ENCODE data around the gene B4GALT6. TPM values are rescaled to one million over a fixed set of nuclear protein-coding genes. Genes with fewer than 3 reads are reported as not detected.
A peak's percentile ranks its signal among the peaks of the same experiment; 100 is the strongest.

B4GALT6 gene
- total and polyA plus RNA-seq, 10 of the 15 experiments (the other 5 are each of a cell fraction or from before 2014, with no cell fraction given) = 11.9 to 47.4 (median 18.0) TPM

DNA sequence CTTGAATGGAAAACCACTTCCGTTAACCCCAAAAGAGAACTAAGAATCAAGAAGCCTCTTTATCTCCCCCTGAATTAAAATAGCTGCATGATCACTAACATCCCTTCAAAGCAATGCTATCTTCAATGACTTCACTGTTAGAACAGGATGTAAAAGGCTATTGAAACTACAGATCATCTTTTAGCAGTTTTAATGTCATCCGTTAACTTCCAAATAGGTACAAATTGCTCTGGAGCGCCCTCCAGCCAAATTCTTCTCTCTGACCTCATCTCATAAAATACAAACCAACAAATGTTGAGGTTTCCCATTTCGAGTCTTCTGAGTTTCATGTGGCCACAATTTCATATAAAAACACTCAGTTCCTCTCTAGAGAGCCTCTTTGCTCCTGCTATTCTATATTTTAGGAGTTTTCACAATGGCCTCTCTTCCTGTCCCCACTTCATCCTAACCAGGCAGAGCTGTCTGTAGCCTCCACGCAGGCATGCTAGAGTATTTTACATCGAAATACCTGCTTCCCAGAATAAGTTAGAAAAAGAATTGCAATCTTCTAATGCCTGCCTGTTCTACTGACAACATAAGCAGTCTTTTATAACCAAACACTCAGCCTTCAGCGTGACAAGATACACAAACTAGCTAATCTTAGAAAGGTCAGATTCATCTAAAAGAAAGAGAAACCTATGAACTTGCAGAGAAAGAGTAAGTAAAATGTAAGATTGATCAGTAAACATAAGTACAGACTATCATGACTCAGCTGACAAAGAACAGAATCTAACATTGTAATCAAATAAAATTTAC lies 37.9 kb downstream of the B4GALT6 start:
- H3K9me3 ChIP-seq (replicated peaks; ENCODE audit: control insufficient read depth, insufficient read depth, low read length) = no peaks in the 10 kb centered on the region
- peaks cover 35% of the 10 kb centered on the region for H3K79me2 ChIP-seq (ENCODE audit: control insufficient read depth, insufficient read depth, low read length)
- BruUV-seq (replicated peaks) = TSS peak; percentile 83
- H2AFZ ChIP-seq (ENCODE audit: control insufficient read depth, low read depth, low read length) = peak overlapping the region; percentile 19; the same call in 1 of the 2 replicates
- H3K9ac ChIP-seq (ENCODE audit: control insufficient read depth, insufficient read depth, low read length) = peak overlapping the region; percentile 36; the same call in 1 of the 2 replicates
- no peaks in the 10 kb centered on the region for H3K27me3 ChIP-seq (replicated peaks in 1 of 2; ENCODE audit: control insufficient read depth in 2 of 2, insufficient read depth in 2 of 2, low read length in 1 of 2)
- peak; percentile 49 for FAIRE-seq
- RAD21 ChIA-PET (ENCODE audit: unreplicated experiment) = interaction anchor here (0.5 to 11.8 kb wide), 13 partner anchors 11 to 147 kb away, joined by 3 to 168 read pairs (median 4); partner anchors contain the start of gene B4GALT6
- peak overlapping the region; percentile 70 for H3K4me2 ChIP-seq (ENCODE audit: control insufficient read depth, insufficient read depth)
- DNase-seq (ENCODE audit: low read depth, low spot score) = no peak
- WGBS (ENCODE audit: insufficient coverage, insufficient replicate concordance, low lambda C conversion rate, missing lambda C conversion rate) = 63% methylated on average over 7 of the region's 7 CpGs
- SMC1A ChIA-PET (ENCODE audit: uncharacterized antibody, unreplicated experiment) = interaction anchor here (0.7 to 10.7 kb wide), 15 partner anchors 11 to 146 kb away, joined by 3 to 169 read pairs (median 6); partner anchors contain the start of gene B4GALT6
- peak overlapping the region; percentile 88 for H3K27ac ChIP-seq (ENCODE audit: control insufficient read depth, insufficient read depth)
- CTCF ChIA-PET = interaction anchor here (0.8 to 10.0 kb wide), 14 partner anchors 8 to 174 kb away, joined by 3 to 135 read pairs (median 4); partner anchors contain the start of genes B4GALT6 and DSG2
- POLR2A ChIA-PET = interaction anchor here (1.2 to 4.3 kb wide), 7 partner anchors 11 to 39 kb away, joined by 3 to 60 read pairs (median 5); no protein-coding TSS in a partner anchor
- no peaks in the 10 kb centered on the region for H4K20me1 ChIP-seq (ENCODE audit: control insufficient read depth, insufficient read depth)
- 0 out of 4 replicates have a peak, but pooled peaks cover 0 to 5% of the 10 kb centered on the region in 2 experiments for H3K36me3 ChIP-seq (ENCODE audit: control insufficient read depth in 2 of 2, insufficient read depth in 2 of 2, low read length in 1 of 2)
- intact Hi-C loops (cut with micrococcal nuclease; ENCODE audit: unreplicated experiment) (loop anchor here (2.0 to 5.0 kb wide), 2 partner anchors 38 to 146 kb away; partner anchors contain the start of gene B4GALT6), in situ Hi-C loops (cut with MboI) (no loop called here)
- peak; percentile 40 for ATAC-seq
- peaks cover 52% of the 10 kb centered on the region for H3K4me1 ChIP-seq (ENCODE audit: control insufficient read depth, insufficient read depth, low read length)
- H3K4me3 ChIP-seq = peak overlapping the region; percentile 4; the same call in 1 of the 2 replicates
- TF ChIP-seq NRF1 (conservative IDR thresholded peaks at IDR 0.05; ENCODE audit: low read depth, low read length) (no peak), NR2C2 (IDR thresholded peaks at IDR 0.05; ENCODE audit: borderline replicate concordance, control insufficient read depth, insufficient read length, low read depth) (no peak), NFIC (IDR thresholded peaks at IDR 0.05; ENCODE audit: low read depth, low read length) (peak; percentile 92), RFX5 (IDR thresholded peaks at IDR 0.05; ENCODE audit: low read depth, low read length) (no peak), CREM (IDR thresholded peaks at IDR 0.05; ENCODE audit: low read depth) (peak; percentile 40; the same call in 1 of the 2 replicates), RB1 (IDR thresholded peaks at IDR 0.05; ENCODE audit: borderline replicate concordance) (no peak), RELA (IDR thresholded peaks at IDR 0.05; ENCODE audit: borderline replicate concordance, partially characterized antibody) (no peak), LARP7 (IDR thresholded peaks at IDR 0.05) (no peak), POLR2A (IDR thresholded peaks at IDR 0.05; ENCODE audit: low read depth, low read length) (no peak), SMC3 (IDR thresholded peaks at IDR 0.05; ENCODE audit: borderline replicate concordance, low read length) (0 out of 2 replicates have a peak, but pooled peaks have one; percentile 12), SIN3A (IDR thresholded peaks at IDR 0.05; ENCODE audit: low read depth, low read length) (no peak), ATF7 (IDR thresholded peaks at IDR 0.05; ENCODE audit: low read depth) (peak; percentile 91), RAD51 (IDR thresholded peaks at IDR 0.05) (no peak), PAX5 (IDR thresholded peaks at IDR 0.05; ENCODE audit: borderline replicate concordance, low read depth, low read length) (no peak)
- TF ChIP-seq, protein P1, sequence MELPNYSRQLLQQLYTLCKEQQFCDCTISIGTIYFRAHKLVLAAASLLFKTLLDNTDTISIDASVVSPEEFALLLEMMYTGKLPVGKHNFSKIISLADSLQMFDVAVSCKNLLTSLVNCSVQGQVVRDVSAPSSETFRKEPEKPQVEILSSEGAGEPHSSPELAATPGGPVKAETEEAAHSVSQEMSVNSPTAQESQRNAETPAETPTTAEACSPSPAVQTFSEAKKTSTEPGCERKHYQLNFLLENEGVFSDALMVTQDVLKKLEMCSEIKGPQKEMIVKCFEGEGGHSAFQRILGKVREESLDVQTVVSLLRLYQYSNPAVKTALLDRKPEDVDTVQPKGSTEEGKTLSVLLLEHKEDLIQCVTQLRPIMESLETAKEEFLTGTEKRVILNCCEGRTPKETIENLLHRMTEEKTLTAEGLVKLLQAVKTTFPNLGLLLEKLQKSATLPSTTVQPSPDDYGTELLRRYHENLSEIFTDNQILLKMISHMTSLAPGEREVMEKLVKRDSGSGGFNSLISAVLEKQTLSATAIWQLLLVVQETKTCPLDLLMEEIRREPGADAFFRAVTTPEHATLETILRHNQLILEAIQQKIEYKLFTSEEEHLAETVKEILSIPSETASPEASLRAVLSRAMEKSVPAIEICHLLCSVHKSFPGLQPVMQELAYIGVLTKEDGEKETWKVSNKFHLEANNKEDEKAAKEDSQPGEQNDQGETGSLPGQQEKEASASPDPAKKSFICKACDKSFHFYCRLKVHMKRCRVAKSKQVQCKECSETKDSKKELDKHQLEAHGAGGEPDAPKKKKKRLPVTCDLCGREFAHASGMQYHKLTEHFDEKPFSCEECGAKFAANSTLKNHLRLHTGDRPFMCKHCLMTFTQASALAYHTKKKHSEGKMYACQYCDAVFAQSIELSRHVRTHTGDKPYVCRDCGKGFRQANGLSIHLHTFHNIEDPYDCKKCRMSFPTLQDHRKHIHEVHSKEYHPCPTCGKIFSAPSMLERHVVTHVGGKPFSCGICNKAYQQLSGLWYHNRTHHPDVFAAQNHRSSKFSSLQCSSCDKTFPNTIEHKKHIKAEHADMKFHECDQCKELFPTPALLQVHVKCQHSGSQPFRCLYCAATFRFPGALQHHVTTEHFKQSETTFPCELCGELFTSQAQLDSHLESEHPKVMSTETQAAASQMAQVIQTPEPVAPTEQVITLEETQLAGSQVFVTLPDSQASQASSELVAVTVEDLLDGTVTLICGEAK (IDR thresholded peaks at IDR 0.05; ENCODE audit: borderline replicate concordance) = no peak
- TF ChIP-seq, protein P2, sequence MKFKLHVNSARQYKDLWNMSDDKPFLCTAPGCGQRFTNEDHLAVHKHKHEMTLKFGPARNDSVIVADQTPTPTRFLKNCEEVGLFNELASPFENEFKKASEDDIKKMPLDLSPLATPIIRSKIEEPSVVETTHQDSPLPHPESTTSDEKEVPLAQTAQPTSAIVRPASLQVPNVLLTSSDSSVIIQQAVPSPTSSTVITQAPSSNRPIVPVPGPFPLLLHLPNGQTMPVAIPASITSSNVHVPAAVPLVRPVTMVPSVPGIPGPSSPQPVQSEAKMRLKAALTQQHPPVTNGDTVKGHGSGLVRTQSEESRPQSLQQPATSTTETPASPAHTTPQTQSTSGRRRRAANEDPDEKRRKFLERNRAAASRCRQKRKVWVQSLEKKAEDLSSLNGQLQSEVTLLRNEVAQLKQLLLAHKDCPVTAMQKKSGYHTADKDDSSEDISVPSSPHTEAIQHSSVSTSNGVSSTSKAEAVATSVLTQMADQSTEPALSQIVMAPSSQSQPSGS (IDR thresholded peaks at IDR 0.05; ENCODE audit: low read length) = peak; percentile 94
- TF ChIP-seq, protein P3, sequence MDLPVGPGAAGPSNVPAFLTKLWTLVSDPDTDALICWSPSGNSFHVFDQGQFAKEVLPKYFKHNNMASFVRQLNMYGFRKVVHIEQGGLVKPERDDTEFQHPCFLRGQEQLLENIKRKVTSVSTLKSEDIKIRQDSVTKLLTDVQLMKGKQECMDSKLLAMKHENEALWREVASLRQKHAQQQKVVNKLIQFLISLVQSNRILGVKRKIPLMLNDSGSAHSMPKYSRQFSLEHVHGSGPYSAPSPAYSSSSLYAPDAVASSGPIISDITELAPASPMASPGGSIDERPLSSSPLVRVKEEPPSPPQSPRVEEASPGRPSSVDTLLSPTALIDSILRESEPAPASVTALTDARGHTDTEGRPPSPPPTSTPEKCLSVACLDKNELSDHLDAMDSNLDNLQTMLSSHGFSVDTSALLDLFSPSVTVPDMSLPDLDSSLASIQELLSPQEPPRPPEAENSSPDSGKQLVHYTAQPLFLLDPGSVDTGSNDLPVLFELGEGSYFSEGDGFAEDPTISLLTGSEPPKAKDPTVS (IDR thresholded peaks at IDR 0.05; ENCODE audit: low read depth, low read length) = no peak
